Measurements from ENCODE around the gene HCN2.
"Not testable (repeated sequence)": the region's sequence is repeated elsewhere in the genome, so short reads cannot be mapped to it uniquely, and the experiment has no call there.

Gene HCN2

GRCh38 chr19:597406-598315, 8.0 kb downstream of the HCN2 start:
- no peak for DNase-seq (ENCODE audit: low read depth)
- TF ChIP-seq, protein P1, sequence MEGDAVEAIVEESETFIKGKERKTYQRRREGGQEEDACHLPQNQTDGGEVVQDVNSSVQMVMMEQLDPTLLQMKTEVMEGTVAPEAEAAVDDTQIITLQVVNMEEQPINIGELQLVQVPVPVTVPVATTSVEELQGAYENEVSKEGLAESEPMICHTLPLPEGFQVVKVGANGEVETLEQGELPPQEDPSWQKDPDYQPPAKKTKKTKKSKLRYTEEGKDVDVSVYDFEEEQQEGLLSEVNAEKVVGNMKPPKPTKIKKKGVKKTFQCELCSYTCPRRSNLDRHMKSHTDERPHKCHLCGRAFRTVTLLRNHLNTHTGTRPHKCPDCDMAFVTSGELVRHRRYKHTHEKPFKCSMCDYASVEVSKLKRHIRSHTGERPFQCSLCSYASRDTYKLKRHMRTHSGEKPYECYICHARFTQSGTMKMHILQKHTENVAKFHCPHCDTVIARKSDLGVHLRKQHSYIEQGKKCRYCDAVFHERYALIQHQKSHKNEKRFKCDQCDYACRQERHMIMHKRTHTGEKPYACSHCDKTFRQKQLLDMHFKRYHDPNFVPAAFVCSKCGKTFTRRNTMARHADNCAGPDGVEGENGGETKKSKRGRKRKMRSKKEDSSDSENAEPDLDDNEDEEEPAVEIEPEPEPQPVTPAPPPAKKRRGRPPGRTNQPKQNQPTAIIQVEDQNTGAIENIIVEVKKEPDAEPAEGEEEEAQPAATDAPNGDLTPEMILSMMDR (conservative IDR thresholded peaks at IDR 0.05; ENCODE audit: control insufficient read depth, insufficient read depth, low read depth, low read length) = no peak
- H3K4me3 ChIP-seq (ENCODE audit: control insufficient read depth, low read depth, low read length) = no peak overlapping the region

- TF ChIP-seq, protein P1 (conservative IDR thresholded peaks at IDR 0.05; ENCODE audit: control insufficient read depth, insufficient read depth, low read depth, low read length) = no peak
- no peak for DNase-seq (ENCODE audit: low read depth)
- H3K4me3 ChIP-seq (ENCODE audit: control insufficient read depth, low read depth, low read length) = no peak overlapping the region
These were observed 11.6 kb downstream of the HCN2 start for GRCh38 chr19:601310-601709.

DNA sequence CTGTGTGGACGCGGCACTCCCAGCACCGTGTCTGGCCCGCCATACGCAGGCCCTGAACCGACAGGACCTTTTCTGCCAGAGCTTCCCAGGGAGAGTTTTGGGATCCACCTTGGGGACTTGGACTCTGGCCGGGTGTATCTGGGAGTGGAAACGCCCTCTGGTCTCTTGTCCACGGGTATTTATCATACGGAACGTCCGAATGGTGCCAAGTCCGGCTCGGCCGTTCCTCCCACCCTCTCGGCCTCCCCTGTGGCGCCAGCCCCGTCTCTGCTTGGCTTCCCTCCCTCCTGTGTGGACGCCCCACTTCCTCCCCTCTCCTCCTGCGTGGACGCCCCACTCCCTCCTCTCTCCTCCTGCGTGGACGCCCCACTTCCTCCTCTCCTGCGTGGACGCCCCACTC, 12.1 kb downstream of the HCN2 start:
- no peak overlapping the region for H3K4me3 ChIP-seq (ENCODE audit: control insufficient read depth, low read depth, low read length)
- TF ChIP-seq, protein P1 (conservative IDR thresholded peaks at IDR 0.05; ENCODE audit: control insufficient read depth, insufficient read depth, low read depth, low read length) = no peak
- no peak for DNase-seq (ENCODE audit: low read depth)

GRCh38 chr19:602391-603301, 13.0 kb downstream of the HCN2 start:
- no peak overlapping the region for H3K4me3 ChIP-seq (ENCODE audit: control insufficient read depth, low read depth, low read length)
- TF ChIP-seq, protein P1 (conservative IDR thresholded peaks at IDR 0.05; ENCODE audit: control insufficient read depth, insufficient read depth, low read depth, low read length) = no peak
- DNase-seq (ENCODE audit: low read depth) = no peak

DNA sequence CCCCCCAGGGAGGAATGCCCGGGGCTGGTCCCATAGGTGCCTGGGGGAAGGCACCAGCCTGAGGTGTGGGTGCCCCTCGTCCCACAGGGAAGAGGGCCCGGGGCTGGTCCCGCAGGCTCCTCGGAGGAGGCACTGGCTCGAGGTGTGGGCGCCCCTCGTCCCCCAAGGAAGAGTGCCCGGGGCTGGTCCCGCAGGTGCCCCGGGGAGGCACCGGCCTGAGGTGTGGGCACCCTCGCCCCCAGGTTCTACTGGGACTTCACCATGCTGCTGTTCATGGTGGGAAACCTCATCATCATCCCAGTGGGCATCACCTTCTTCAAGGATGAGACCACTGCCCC, 13.6 kb downstream of the HCN2 start:
- DNase-seq (ENCODE audit: low read depth); H3K4me3 ChIP-seq (ENCODE audit: control insufficient read depth, low read depth, low read length): not testable (repeated sequence)

GRCh38 chr19:603779-604178, 14.1 kb downstream of the HCN2 start:
- H3K4me3 ChIP-seq (ENCODE audit: control insufficient read depth, low read depth, low read length); DNase-seq (ENCODE audit: low read depth): not testable (repeated sequence)

DNA sequence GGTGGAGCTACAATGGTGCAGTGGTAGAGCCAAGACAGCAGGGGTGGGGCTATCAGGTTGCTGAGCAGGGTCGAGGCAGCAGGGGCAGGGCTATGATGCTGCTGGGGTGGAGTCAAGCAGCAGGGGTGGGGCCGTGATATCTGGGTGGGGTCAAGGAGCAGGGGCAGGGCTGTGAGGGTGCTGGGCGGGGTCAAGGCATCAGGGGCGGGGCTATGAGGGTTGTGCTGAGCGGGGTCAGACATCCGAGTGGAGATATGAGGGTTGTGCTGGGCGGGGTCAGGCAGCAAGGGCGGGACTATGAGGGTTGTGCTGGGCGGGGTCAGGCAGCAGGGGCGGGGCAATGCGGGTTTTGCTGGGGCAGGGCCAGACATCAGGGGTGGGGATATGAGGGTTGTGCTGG, 14.7 kb downstream of the HCN2 start:
- TF ChIP-seq, protein P1 (conservative IDR thresholded peaks at IDR 0.05; ENCODE audit: control insufficient read depth, insufficient read depth, low read depth, low read length) = no peak
- no peak overlapping the region for H3K4me3 ChIP-seq (ENCODE audit: control insufficient read depth, low read depth, low read length)
- DNase-seq (ENCODE audit: low read depth) = no peak

- H3K4me3 ChIP-seq (ENCODE audit: control insufficient read depth, low read depth, low read length); DNase-seq (ENCODE audit: low read depth): not testable (repeated sequence)
These were observed 15.6 kb downstream of the HCN2 start for GRCh38 chr19:605061-605971.
